Measurements from ENCODE around the gene MICOS13.

The MICOS13 gene

DNA sequence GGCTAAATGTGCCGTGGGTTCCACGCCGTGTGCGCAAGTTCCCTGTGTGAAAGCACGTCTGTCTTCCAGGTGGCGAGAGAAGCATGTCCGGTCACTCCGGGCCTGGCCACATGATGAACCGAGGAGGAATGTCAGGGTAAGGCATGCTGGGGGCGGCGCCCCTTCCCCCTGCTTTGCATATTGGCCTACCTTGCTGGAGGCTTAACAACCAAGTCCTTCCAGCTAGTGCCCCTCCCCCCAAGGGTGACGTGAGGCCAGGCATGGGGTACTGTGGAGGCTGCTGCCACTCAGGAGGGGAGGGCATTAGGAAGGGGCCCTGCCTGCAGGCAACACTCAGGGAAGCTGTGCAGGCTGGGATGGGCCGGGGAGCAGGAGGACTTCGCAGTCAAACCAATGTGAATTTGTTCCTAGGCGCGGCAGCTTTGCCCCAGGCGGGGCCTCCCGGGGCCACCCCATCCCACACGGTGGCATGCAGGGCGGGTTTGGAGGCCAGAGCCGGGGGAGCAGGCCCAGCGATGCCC, 12.5 kb downstream of the MICOS13 start:
- no peak for DNase-seq (ENCODE audit: low read depth in 2 of 2)

DNA sequence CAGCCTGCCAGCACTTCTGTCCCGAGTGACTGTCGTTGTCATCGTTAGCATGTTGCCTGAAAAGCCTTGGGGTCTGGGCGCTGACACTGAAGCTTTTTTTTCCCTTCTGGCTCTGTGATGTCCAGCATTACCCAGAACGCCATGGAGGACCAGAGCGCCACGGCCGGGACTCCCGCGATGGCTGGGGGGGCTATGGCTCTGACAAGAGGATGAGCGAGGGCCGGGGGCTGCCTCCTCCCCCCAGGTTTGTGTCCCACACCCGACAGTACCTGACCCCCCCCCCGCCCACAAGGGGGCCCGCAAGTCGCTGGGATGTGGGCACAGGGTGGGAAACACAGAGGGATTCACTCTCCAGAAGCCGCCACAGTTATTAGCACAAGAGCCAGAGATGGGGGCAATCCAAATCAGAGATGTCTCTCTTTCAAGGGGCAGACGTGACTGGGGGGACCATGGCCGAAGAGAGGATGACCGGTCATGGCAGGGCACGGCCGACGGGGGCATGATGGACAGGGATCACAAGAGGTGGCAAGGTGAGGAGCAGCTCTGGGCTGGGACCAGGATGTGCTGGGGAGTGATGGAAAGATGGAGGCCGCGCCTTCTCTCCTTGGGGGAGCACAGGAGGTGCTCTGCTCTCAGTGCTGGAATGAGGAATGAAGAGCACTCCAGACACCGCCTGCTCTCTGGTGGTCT, 13.2 kb downstream of the MICOS13 start:
- DNase-seq (ENCODE audit: low read depth in 2 of 2), result no peak

DNA sequence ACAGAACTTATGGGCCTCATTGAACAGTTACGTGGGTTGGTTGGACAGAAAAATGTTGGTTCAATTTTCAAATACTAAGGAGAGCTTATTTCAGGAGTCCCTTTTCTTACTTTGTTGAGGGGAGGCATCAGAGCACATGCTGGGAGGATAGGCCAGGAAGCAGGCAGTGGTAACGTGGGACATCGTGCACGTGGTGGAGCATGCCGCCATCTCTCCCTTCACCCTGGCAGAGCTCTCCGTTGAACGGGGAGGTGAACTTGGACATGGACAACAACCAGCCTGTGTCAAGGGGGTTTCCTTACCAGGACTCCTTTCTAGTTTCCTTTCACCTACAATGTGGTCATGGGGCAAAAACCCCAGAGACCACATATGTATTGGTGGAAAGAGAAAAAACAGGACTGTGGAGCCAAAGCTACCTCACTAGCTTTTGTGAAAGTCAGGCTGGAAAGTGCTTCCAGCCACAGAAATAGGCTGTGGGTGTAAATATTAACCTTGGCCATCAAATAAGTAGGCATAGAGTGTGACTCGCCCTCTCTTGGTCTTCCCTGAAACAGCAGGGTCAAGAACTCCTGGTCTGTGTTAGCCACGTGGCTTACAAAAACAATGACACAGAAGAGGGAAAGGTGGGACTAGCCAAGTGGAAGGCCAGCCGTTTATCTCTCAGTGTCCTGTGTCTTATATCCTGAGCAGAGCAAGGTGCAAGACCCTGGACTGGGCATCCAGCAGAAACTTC, 14.4 kb downstream of the MICOS13 start:
- DNase-seq (ENCODE audit: low read depth in 2 of 2), result no peak

DNA sequence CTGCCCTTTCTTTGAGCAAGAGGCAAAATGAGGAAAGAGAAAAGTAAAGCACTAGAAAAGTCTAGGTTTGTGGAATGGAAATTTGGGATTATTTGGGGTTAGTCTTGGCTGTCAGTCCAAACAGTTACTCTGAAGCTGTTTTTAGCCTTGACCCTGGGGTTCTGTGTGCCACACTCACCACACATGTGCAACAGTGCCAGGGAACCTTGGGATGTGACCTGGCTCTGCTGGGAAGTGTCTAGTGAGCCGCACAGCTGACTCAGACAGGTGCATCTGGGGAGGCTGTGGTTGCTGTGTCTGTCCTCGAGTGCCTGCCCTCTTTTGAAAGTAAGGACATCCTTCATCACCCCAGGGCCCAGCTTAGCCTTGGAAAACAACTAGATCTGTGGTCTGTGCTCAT, 15.8 kb downstream of the MICOS13 start:
- DNase-seq (ENCODE audit: low read depth in 2 of 2), result no peak

DNA sequence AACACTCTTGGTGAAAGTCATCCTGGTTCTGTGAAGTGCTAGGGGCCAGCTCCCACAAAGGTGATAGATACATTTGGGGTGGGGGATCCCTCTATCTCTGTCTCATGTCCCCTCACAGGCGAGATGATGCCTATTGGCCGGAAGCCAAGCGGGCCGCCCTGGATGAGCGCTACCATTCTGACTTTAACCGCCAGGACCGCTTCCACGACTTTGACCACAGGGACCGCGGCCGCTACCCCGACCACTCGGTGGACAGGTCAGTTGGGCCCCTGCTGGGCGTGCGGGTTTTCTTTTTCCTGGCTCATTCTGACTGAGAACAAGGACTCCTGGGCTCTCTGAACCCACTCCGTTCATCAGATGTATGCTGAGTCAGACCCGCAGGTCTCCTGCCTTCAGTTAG, 16.4 kb downstream of the MICOS13 start:
- DNase-seq (ENCODE audit: low read depth in 2 of 2), result no peak

DNA sequence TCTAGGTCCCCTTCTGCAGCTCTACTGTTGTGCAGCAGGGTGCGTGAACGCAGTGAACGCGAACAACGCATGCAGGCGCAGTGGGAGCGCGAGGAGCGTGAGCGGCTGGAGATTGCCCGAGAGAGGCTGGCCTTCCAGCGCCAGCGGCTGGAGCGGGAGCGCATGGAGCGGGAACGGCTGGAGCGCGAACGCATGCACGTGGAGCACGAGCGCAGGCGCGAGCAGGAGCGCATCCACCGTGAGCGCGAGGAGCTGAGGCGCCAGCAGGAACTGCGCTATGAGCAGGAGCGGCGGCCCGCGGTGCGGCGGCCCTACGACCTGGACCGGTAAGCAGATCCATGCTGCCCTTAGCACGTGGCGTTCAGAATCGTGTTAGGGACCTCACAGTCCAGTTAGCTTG, 18.8 kb downstream of the MICOS13 start:
- DNase-seq (ENCODE audit: low read depth in 2 of 2), result no peak

DNA sequence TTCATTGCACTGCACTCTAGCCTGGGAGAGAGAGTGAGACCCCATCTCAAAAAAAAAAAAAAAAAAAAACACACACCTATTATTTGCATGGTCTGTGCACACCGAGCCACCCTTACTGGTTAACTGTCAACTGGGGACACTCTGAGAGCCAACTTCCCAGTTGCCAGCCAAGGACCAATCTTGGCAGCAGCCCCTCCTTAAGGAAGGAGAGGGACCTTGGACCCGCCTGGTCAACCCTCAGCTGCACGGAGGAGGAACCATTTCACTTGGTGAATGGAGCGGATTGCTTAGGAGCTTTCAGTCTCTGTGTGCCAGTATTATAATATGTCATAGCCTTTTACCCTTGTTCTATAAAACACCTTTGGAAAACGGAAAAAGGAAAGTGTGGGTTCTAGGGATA, 24.9 kb downstream of the MICOS13 start:
- no peak for DNase-seq (ENCODE audit: low read depth in 2 of 2)

DNA sequence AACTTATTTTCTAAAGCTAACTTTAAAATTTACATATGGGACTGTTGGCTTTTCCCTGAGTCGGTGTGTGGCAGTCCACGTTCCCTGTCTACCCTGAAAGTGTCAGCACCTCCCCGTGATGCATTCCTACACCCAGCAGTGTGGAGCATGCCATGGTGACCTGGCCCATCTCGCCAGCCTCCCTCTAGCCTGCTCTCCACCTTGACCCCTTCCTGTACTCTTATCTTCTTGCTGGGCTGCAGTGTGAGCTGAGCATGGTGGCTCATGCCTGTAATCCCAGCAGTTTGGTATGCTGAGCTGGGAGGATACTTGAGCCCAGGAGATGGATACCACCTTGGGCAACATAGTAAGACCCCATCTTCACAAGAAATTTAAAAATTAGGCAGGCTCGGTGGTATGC, 25.4 kb downstream of the MICOS13 start:
- no peak for DNase-seq (ENCODE audit: low read depth in 2 of 2)

DNA sequence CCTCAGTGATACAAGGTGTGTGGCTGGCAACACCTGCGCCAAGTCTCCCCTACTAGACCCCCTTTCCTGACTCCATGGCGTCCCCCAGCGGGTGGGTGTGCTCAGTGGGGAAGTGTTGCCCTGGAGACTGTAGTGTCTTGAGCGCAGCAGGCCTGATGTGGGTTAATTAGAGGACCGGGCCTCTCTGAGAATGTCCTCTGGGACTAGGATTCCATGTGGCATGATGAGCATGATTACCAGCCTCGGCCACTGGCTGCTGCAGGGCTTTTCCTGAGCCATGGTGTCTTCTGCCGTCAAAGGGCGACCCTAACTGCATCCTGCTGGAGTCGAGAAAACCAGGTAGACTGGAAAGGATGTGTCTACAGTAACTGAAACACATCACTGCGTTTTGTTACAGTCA, 28.1 kb downstream of the MICOS13 start:
- DNase-seq (ENCODE audit: low read depth in 2 of 2), result no peak

DNA sequence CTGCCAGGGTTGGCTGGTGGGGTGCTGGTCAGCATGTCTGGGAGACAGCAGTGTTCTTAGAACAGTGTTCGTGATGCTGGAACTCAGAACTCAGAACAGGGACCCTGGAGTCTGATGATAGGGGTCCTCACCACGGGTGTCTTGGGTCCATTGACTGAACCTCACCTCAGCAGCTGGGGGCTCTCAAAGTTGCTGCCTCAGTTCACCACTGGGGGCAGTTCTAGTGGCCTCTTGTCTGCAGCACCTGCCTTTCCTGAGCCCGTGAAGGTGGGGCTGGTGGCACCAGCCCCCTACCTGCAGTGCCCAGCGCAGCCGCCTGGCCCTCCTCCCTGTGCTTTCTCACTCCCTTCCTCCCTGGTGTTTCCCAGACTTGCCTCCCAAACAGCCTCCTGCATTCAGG, 29.0 kb downstream of the MICOS13 start:
- DNase-seq (ENCODE audit: low read depth in 2 of 2), result no peak

DNA sequence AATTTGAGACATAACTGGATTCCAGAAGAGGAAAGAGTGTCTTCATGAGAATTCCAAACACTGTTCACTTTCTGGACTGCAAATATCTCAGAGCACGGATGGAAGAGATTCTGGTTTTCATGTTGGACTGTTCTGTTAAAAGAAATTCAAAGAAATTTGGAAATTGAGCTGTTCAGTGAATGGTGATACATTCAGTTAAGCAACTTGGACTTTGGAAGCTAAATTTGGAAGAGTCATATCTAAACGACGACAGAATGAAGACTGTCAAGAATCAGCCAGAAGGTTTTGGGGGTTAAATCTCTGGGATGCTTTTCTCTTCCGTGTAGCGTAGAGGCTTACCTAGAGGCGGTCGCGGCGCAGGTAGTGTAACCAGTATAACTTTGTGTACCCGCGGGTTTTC, 31.9 kb downstream of the MICOS13 start:
- DNase-seq (ENCODE audit: low read depth in 2 of 2), result no peak

DNA sequence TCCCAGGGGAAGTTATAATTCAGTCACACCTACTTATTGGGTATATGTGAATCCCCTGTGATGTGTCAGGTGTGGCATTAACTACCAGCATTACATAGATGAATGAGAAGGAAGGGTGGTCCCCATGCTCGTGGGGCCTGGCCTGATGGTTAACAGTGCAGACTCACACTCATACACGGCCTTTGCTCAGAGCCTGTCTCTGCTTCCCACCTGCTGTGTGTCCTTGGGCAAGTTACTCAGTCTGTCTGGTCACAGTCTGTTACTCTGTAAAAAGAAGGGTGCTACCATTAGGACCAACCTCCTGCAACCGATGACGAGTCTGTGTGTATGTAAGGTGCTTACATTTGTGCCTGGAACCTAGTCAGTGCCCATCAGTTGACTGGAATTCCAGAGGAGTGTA, 33.6 kb downstream of the MICOS13 start:
- no peak for DNase-seq (ENCODE audit: low read depth in 2 of 2)

DNA sequence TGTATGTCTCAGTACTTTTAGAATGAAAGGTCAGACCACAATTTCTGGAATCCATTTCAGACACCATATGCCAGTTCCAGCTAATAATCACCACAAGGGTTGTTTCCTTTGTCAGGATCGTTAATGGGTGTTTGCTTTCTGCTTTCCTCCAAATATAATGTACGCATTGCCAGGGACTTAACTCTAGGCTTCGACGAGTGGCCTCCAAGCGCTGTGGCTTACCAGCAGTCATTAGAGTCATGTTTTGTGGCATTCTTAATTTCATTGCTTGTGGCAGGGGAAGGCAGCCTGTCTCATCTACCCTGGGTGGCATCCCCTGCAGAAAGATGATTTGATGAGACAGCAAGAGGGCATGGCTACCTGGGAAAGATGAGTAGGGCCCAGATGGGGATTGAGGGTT, 34.9 kb downstream of the MICOS13 start:
- no peak for DNase-seq (ENCODE audit: low read depth in 2 of 2)

DNA sequence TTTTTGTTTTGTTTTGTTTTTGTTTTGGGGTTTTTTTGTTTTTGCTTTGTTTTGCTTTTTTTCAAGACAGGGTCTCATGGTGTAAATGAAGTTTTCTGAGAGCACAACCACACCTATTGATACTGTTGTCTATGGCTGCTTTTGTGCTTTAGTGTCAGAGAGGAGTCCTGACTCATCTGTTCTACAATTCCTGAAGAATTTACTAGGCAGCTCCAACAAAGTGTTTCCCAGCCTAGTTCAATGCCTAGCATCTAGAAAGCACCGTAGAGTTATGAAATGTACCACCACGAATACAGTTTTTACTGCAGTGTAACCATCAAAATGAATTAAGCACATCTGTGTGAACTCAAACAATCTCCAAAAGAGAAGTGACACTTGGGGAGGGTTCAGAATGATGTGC, 36.3 kb downstream of the MICOS13 start:
- DNase-seq (ENCODE audit: low read depth in 2 of 2), result no peak

DNA sequence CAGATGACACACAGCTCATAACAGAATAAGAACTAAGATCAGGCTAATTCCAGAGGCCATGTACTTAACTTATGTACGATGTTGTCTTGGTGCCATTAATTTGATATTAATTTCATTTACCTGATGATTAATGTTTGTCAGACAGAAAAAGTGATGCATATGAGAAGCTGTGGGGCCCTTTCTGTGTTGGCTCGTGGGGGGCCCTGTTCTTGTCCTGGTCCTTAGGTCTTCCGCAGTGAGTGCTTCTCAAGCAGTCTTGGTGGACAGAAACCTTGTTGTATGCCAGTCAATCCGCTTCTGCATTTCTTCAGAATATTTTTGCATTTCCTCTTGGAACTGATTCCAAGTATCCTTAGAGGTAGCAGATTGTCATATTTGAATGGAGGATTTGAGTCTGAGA, 37.3 kb downstream of the MICOS13 start:
- no peak for DNase-seq (ENCODE audit: low read depth in 2 of 2)

DNA sequence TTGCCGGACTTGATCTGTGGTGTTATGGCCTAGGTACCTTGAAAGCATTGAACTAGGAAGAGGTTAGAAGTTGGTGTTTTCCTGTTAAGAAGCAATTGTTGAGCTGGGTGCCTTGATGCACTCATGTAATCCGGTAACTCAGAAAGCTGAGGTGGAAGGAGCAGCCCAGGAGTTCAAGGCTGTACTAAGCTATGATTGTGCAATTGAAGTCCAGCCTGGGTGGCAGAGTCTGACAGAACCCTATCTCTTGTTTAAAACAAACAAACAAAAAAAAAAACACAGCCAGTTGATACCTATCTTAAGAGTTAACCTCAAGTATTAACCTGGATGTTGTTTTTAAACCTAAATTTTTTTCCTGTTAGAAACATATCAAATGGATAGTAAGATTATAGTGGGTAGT, 38.1 kb downstream of the MICOS13 start:
- no peak for DNase-seq (ENCODE audit: low read depth in 2 of 2)

DNA sequence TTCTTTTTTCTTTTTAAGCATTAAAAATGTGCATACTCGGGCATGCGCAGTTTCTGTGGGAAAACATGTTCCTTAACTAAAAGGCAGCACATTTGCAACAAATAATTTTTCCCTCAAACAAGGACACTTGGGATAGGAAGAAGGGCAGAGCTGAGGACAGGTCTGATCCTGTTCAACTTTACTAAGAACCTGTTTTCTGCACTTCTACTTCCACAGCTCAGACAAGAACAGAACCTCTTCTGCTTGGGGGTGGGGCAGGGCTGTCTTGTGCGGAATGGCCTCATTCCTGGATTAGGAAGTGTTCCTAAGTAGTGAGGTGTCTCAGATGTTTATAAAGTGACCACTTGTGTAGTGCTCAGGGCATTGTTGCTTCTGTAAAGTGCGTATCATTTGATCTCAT, 39.1 kb downstream of the MICOS13 start:
- DNase-seq (ENCODE audit: low read depth in 2 of 2), result no peak

DNA sequence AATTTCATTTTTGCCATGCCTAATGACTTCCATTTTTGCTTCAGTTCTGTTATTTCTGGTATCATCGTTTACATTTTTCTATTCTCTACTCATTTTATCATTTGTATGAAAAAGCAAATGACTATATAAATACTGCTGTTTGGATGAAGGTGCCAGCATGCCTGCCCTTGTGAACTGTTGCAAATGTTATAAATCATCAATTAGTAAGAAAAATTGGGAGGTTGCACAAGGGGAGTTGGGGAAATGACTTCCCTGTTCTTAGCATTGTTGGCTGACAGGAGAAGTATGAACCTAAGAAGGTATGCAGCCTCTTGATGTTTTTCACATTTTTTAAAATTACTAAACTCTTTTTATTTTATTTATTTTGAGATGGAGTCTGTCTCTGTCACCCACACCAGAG, 42.3 kb downstream of the MICOS13 start:
- no peak for DNase-seq (ENCODE audit: low read depth in 2 of 2)

DNA sequence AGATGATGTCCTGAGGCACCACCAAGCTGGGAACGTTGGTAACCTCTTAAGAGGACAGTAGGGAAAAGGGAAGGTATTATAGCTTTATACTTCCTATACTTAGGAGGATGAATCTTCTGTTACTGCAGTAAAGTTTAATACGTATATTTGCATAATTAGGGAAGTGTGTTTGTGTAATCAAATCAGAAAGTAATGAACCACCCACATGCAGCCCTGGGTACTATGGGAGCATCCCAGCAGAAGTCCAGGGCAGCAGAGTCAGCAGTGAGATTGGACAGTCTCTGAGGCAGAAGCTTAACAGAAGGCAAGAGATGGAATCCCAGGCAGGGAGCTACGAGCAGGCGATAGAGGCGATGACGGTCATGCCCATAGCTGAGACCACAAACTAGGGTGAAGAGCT, 44.9 kb downstream of the MICOS13 start:
- no peak for DNase-seq (ENCODE audit: low read depth in 2 of 2)

DNA sequence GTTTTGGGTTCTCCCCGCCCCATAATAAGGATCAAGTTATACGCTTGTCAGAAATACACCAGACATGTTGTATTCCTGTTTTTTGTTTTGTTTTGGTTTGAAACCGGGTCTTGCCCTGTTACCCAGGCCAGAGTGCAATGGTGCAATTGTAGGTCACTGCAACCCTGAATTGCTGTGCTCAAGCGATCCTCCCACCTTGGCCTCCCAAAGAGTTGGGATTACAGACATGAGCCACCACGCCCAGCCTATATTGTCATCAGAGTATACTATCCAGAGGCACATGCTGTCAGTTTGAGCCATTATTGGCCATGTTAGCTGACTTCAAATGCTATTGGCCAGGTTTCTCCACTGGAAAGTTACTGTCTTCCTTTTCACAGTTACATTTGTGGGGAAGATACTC, 47.7 kb downstream of the MICOS13 start:
- DNase-seq (ENCODE audit: low read depth in 2 of 2), result no peak

DNA sequence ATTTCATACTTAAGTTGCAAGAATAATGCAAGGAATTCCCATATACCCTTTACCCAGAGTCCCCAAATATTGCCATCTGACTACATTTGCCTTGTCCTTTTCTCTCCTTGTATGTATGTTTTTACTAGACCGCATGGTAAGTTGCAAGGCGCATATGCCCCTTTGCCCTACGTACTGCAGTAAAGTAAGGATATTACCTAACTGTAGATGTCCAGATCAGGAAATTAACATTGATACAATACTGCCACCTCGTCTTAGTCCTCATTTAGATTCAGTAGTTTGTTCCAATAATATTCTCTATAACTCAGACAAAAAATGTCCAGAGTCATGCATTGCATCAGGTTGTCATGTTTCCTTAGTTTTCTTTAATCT, 48.1 kb downstream of the MICOS13 start:
- DNase-seq (ENCODE audit: low read depth in 2 of 2), result no peak

DNA sequence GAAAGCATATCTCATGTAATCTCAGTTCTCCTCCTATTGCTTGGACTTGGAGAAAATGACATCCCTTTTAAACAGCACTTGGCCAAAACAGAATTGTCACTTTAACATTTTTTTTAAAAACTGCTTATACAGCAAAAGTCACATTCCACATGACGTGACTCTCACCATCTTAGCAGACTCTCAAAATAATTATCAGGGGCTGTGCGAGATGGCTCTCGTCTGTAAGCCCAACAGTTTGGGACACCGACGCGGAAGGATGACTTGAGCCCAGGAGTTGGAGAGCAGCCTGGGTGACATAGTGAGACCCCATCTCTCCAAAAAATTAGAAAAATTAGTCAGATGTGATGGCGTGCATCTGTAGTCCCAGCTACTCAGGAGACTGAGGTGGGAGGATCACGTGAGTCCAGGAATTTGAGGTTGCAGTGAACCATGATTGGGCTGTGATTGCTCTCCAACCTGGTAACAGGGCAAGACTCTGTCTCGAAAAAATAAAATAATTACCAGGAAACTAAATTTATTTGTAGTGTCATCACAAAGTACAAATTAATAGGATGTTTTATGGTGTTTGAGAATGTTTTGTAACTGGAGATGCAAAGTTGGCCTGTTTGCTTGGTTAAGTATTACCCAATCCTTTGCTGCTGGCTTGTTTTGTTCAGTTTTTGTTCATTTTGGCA, 48.6 kb downstream of the MICOS13 start:
- DNase-seq (ENCODE audit: low read depth in 2 of 2), result no peak

DNA sequence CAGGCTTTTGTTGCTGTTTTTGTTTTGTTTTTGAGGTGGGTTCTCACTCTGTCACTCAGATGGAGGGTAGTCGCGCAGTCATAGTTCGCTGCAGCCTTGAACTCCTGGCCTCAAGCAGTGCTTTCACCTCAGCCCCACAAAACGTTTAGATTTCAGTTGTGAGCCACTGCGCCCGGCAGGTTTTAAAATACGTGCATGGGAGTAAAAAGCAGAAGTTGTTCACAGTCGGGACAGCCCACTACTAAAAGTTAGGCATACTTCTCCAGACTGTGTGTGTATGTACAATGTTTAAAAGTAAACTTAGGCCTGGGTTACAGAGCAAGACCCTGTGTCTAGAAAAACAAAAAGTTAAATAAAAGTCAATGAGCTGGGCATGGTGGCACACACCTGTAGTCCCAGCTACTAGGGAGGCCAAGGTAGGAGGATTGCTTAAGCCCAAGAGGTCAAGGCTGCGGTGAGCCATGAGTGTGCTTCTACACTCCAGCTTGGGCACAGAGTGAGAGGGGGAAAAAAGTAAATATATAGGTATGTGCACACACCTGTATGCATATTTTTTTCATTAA, 51.3 kb downstream of the MICOS13 start:
- DNase-seq (ENCODE audit: low read depth in 2 of 2), result no peak

Data from activated CD8-positive, alpha-beta memory T cell treated with anti-CD3 and anti-CD28 coated beads for 4 hours (primary cell).